ENCODE measurements around the gene FBXO4.
A peak's percentile ranks its signal among the peaks of the same experiment; 100 is the strongest.

The FBXO4 gene, protein sequence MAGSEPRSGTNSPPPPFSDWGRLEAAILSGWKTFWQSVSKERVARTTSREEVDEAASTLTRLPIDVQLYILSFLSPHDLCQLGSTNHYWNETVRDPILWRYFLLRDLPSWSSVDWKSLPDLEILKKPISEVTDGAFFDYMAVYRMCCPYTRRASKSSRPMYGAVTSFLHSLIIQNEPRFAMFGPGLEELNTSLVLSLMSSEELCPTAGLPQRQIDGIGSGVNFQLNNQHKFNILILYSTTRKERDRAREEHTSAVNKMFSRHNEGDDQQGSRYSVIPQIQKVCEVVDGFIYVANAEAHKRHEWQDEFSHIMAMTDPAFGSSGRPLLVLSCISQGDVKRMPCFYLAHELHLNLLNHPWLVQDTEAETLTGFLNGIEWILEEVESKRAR

DNA sequence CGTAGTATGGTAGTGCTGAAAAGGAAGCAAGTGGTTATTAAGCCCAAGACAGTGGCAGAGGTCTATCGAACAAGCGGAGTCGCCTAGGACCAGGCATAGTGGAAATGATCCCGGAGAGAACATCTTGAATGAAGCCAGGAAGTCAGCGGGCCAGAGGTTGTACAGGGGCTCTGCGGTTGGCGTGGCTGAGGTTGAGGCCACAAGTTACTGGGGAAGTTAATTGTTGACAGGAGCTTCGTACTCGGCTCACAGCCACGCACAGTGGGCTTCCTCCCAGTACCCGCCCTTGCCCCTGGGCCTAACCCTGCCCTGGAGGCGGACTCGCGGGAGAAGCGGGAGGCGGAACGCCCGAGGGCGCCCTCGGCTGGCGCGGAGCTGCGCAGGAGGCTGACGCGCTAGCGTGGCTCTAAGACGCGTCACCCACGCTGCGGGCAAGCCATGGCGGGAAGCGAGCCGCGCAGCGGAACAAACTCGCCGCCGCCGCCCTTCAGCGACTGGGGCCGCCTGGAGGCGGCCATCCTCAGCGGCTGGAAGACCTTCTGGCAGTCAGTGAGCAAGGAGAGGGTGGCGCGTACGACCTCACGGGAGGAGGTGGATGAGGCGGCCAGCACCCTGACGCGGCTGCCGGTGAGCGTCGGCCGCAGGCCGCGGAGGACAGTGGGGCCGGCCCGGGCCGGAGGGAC lies at the start of gene FBXO4:
TSS of gene FBXO4 (plus strand) at position 410 of the 683 bp plus-strand sequence. CDS start at position 439, 29 bp downstream.
- DNase-seq (ENCODE audit: low spot score): peak; percentile 92

DNA sequence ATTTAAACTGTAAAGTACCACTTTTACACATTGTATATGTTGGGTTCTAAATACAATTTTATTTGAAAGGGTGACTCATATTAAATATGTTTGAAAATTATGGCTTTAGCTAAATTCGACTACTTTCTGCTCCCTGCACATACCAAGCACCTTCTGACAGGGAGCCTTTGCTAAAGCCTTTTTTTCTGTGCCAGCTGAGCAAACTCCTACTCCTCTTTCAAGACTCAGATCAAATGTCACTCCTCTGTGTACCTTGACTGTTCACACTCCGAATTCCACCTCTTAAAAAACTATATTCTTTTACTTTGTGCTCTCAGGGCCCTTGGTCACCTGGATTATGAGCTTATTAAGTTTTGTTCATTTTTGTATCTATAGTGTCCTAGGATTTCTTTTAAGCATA lies 48.4 kb upstream of the FBXO4 start:
- no peak for DNase-seq (ENCODE audit: low spot score)

DNA sequence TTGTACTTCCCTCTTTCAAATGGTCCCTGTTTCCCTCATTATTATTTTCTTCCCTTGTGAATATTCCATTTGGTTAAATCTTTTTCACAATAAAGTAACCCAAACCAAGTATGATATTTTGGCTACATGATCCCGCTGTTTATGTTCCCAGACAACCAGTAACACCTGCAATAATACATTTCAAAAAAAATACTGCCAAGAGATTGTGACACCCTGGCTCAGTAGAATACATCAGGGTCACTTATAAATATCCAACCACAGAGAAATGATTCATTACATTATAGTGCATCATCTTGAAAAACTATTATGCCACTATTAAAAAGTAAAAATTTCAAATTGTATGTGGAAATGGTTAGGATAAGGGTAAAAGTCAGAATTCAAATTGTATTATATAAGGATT lies 47.7 kb upstream of the FBXO4 start:
- no peak for DNase-seq (ENCODE audit: low spot score)

DNA sequence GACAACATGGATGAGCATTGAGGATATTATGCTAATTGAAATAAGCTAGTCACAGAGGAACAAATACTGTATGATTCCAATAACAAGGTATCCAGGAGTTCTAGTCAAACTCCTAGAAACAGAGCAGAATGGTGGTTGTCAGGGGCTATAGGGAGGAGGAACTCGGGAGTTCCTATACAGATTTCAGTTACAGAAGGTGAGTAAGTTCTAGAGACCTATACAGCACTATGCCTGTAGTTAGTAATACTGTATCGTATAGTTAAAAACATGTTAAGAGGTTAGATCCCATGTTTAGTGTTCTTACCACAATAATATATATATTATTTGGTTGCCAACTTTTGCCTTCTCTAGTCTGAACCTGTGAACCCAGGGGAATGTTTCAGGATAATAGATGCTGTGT lies 46.9 kb upstream of the FBXO4 start:
- DNase-seq (ENCODE audit: low spot score): no peak

DNA sequence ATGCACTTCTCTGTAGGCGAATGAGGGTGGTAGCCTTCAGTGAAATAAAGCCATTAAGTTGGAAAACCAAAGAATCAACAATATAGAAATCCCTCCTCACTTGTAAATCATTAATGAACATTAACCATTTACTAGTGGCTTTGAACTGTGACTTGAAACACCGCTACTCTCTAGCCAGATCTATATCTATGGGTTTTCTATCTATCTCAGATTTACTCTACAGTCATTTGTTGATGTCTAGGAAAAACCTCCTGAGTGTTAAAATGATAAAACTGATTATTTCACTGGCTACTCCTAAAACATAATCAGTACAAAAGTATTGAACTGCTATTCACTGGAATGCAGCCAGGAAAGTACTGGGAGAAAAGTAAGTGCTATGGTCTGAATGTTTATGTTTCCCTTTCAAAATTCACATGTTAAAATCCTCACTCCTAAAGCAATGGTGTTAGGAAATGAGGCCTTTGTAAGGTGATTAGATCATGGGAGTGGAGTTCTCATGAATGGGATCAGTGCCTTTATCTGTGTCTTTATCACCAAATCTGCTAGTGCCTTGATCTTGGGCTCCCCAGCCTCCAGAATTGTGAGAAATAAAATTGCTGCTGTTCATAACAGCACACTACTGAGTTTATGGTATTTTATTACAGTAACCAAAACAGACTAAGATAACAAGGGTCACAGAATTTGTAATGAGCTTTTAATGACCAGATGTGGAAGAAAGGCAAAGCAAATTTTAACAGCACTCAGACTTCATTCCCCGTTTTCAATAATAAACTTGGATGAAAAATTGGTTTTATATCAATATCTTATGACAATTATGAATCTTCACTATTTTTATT lies 46.2 kb upstream of the FBXO4 start:
- DNase-seq (ENCODE audit: low spot score): no peak

DNA sequence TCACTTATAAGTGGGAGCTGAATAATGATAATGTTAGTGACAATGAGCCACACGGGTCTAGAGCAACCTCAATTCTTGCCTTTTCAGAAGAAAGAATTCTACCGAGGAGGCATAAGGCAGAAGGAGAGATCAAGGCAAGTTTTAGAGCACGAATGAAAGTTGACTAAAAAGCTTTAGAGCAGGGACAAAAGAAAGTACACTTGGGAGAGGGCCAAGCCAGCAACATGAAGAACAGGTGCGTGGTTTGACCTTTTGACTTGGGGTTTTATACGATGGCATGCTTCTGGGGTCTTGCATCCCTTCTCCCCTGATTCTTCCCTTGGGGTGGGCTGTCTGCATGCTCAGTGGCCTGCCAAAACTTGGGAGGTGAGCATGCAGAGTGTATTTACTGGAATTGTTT lies 42.3 kb upstream of the FBXO4 start:
- no peak for DNase-seq (ENCODE audit: low spot score)

DNA sequence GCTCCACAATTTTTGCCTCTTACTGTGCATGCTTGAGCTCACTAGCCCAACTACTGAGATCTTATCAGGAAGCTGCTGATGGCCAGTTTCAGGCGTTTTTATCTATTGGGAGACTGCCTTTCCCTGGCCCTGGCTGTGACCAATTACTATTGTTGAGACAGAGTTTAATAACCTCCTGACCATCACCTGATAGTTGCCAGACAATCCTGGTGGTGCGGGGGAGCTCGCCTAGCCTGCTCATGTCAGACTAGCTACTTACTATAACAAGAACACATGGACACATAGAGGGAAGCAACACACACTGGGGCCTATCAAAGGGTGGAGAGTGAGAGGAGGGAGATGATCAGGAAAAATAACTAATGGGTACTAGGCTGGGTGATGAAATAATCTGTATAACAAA lies 41.8 kb upstream of the FBXO4 start:
- no peak for DNase-seq (ENCODE audit: low spot score)

DNA sequence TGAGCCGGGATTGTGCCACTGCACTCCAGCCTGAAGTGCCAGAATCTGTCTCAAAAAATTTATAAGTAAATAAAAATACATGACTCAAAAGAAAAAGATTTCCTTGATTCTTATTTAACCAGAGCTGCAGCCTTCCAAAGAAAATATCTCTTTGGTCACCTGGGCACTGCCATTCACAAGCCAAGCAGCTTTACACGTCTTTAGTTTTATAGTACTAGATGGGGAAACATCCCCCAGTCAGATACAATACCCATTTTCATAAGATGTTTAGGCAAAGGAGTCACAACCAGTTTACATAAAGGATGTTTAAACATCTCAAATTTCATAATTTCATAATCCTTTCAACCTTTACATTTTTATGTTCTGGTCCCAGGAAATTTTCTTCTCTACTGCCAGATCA lies 41.1 kb upstream of the FBXO4 start:
- no peak for DNase-seq (ENCODE audit: low spot score)

DNA sequence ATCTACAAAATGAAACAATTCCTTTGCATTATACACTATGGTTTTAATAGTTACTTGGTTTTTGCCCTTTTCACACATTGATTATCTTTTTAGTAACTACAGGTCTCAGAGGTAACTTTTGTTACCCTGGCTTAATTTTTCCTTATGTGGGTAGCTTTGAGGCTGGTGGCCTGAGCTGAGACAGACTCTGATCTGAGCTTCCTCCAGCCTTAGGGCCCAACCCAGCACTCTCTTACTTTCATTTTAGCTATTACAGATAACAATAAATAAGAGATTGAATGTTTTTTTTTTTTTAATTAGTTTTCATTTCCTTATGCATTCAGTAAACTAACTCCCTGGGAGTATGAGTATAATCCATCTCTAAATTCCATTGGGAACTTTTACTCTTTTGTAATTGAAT lies 39.8 kb upstream of the FBXO4 start:
- DNase-seq (ENCODE audit: low spot score): no peak

DNA sequence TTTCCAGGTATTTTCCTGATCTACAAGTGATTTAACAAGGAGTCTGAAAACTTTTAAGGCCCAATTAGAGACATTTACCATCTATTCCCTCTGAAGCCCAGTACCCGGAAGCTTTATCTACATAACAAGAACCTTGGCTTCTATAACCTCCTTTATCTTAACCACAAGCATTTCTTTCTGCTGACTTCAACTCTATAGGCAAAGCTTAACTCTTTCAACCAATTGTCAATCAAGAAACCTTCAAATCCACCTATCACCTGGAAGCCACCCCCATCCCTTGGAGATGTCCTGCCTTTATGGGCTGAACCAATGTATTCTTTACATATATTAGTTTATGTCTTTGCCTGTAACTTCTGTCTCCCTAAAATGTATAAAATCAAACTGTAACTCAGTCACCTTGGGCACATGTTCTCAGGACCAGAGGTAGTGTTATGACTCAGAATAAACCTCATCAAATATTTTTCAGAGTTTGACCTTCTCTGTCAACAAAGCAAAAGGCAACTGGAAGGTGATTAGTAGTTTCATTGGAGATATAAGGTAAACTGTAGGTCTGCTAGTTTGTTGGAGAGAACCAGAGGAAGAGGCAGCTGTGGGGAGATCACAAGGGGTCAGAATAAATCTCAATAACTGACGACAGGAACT lies 33.9 kb upstream of the FBXO4 start:
- no peak for DNase-seq (ENCODE audit: low spot score)

DNA sequence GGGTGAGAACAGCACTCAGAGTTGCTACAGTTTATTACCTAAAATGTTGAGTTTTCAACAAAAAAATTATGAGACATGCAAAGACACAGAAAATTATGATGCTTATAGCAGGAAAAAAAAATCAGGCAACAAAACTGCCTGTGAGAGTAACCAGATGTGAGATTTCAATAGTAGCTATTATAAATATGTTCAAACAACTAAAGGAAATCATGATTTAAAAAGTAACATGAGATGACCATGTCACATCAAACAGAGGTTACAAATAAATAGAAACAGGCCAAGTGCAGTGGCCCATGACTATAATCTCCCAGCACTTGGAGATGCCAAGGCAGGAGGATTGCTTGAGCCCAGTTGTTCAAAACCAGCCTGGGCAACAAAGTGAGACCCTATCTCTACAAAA lies 33.0 kb upstream of the FBXO4 start:
- no peak for DNase-seq (ENCODE audit: low spot score)

DNA sequence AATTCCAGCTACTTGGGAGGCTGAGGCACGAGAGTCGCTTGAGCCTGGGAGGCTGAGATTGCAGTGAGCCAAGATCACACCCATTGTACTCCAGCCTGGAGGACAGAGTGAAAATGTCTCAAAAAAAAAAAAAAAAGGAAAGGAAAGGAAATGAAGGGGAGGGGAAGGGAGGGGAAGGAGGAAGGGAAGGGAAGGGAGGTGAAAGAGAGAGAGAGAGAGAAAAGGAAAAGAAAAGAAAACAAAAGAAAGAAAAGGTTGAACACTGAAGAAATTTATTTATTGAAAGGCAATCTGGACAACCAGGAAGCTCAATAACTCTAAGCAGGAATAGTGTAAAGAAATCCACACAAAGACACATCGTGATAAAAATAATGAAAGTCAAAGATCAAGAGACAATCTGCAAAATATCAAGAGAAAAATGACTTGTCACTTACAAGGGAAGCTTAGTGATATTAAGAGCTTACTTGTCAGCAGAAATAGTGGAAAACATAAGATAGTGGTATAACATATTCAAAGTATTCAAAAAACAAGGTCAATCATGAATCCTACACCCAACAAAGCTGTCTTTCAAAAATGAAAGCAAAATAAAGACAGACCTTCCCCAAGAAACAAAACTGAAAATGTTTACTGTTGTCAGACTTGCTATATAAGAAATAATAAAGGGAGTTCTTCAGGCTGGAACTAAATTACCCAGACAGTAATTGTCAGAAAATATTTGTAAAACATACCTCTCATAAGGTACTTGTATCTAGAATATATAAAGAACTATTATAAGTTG lies 31.8 kb upstream of the FBXO4 start:
- DNase-seq (ENCODE audit: low spot score): no peak

DNA sequence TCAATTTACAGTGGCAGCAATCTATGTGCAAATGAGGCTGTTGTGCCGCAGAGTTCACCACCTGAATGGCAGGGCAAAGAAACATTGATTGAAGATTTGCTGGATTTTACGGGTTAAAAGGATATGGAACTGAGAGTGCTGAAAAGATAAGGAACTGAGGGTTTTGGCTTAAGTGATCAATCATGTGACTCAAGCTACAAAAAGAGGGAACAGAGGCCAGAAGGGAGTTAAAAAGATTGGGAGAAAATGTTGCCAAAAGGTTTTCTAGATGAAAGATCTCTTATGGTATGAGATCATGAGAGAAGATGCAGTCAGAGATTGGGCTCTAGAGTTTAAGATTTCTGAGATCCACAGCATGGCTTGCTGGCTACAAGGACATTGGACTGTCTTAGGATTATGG lies 28.9 kb upstream of the FBXO4 start:
- no peak for DNase-seq (ENCODE audit: low spot score)

DNA sequence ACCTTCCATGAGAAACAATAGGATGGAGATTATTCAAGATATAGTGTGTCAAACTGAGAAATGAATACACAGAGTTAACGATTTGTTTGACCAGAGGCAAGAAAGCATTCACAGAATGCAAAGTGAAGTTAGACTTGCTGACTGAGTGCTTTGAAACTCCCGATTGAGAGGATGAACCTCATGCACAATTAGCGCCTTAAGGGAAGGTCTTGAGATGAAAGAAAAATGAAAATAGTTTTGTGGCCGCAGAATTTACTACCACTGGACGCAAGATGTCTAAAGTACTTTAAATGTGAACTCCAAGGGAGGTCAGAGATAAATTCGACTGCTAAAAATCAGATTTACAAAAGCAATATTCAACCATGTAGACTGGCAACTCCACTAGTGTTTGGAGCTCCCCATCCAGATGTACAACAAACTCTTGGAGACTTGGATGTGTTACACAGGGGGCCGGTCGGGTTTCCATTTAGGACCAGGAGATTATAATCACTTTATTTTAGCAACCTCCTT lies 21.6 kb upstream of the FBXO4 start:
- no peak for DNase-seq (ENCODE audit: low spot score)

DNA sequence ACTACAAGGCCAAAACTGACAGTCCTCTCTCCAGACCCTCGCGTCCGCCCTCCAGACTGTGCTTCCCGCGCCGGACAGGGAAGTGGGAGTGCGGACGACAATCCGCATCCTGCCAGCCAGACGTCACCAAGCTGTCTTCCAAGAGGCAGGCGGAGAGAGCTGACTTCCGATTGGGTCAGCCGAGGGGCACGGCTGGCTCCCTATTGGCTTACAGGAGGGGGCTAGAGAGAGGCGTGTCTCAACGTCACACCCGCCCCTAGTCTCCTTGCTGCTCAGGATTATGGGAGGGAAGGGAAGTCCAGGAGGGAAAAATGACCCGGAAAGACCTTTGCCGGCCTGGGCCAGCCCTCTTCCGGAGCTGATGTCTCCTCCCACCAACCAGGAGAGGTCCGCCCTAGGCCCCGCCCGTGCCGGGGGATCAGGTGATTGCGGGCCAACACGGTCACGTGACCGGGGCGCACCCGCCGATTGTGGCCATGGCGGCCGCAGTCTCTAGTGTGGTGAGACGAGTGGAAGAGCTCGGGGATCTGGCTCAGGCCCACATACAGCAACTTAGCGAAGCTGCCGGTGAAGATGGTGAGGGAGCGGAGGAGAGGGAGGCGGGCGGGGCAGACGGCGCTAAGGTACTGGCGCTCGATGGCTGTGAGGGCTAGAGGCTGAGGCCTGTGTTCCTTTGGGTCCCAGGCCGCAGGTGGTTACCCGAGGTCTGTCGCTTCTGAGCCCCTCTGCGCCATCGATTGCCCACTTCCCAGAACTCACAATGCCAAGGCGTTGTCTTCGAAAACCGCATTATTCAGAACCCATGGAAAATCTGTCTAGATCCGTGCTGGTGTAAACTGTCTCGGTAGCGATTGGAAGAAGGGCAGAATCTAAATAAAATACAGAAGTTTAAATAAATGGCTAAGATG lies 20.9 kb upstream of the FBXO4 start, which contains the start of gene RIMOC1:
TSS of gene RIMOC1 (plus strand) at position 453 of the 908 bp plus-strand sequence. CDS start at position 477, 24 bp downstream.
- DNase-seq (ENCODE audit: low spot score): peak; percentile 99

DNA sequence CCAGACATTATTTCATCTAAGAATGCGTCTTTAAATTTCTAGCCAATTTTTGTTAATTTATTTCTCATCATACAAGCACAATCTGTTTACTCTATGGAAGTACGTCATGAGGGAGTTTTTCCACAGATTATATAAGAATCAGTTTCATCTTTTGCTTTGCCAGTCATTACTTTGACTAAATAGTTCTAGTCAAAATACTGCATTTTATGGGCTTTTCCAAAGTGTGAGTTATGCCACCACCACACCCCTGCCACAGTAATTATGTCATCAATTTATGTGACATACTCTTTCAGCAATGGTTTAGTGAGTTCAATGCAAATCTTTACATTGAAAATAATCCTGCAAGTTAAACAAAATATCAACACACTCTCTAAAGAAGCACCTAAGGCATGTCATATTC lies 18.9 kb upstream of the FBXO4 start:
- no peak for DNase-seq (ENCODE audit: low spot score)

DNA sequence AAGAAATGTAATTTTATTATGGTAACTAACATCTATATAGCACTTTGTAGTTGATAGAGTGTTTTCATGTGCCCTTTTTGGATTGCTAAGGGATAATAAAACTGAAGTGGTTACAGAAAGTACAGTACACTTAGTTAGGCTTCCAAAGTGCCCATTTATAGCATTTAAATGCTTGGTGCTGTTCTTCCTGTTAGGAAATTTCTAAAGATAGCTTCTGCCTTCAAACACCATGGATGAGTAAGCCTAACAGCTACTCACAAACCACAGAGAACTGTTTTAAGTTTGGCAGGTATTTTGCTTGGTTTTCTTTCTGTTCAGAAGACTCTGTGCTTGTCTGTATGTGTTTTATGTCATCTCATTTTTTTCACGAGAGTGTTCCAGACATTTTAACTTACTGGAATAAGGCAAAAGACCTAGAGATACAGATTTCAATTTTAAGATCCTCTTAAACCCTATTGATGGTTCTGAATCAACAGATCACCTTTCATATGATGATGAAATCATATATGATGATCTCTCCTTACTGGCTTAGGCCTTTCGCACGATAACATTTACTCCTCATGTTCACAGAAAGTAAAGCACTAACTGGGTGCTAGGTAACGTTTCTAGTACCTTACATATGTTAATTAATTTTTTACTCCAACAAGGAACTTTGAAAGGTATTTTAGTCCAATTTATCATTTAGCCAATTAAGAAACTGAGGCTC lies 16.6 kb upstream of the FBXO4 start:
- DNase-seq (ENCODE audit: low spot score): no peak

DNA sequence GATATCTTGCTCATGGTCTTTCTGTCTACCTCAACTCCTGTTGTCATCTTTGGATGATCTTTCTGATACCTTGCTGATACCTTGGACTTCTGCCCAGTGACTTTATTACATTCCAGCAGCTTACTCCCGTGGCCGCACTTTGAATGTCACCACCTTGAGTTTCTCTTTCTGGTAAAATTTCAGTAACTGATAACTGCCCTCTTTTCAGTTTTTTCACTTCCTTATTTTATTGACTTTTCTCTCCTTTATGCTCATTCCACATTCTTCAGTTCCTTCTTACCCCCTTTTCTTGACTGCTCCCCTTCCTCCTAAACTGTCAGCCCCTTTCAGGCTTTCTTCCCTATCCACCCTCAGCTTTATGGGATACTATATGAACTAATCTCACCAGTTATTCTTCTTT lies 7.0 kb upstream of the FBXO4 start:
- no peak for DNase-seq (ENCODE audit: low spot score)

DNA sequence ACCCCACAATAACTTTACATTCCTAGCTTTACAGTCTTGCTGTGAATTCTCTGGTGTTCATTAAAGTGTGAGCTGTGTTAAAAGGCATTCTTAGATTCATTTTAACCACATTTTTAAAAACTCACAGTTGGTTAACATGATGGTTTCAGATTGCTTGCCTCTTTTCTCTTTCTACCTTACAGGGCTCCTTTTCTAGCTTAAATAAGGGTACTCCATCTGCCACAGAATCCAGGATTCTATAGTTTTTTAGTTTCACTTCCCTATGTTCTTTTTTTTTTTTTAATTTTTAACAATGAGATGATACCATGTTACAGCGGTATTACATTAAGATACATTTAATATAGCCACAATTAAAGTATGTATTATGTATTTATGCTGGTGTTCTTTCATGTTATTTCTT lies 3.9 kb upstream of the FBXO4 start:
- DNase-seq (ENCODE audit: low spot score): no peak
